GM18868 (cell line): ENCODE measurements around the gene MYO15B.

Source experiments
- ATAC-seq: cut with Tn5 transposase; IDR thresholded peaks from one replicate; pipeline ENCODE4 v1.9.1; 2021; ENCODE audit warnings: mild to moderate bottlenecking, moderate library complexity; ENCODE audit not compliant: unreplicated experiment

The MYO15B gene

GRCh38 chr17:75558666-75559530 is 28.7 kb upstream of the MYO15B start:
- ATAC-seq: no peak

- no peak for ATAC-seq
Measured at GRCh38 chr17:75559958-75560533, 27.6 kb upstream of the MYO15B start.

- no peak for ATAC-seq
Measured at GRCh38 chr17:75561927-75562603, 25.5 kb upstream of the MYO15B start.

- ATAC-seq: no peak
Measured at GRCh38 chr17:75563063-75563758, 24.4 kb upstream of the MYO15B start.

- no peak for ATAC-seq
Measured at GRCh38 chr17:75564195-75564594, 23.4 kb upstream of the MYO15B start.

- ATAC-seq: no peak
Measured at GRCh38 chr17:75565066-75565465, 22.5 kb upstream of the MYO15B start.

- ATAC-seq: no peak
Measured at GRCh38 chr17:75565618-75566017, 22.0 kb upstream of the MYO15B start.

- no peak for ATAC-seq
Measured at GRCh38 chr17:75566416-75566815, 21.2 kb upstream of the MYO15B start.

GRCh38 chr17:75566834-75567233 is 20.8 kb upstream of the MYO15B start:
- no peak for ATAC-seq

- no peak for ATAC-seq
Measured at GRCh38 chr17:75568412-75569255, 19.0 kb upstream of the MYO15B start.

- no peak for ATAC-seq
Measured at GRCh38 chr17:75570034-75570676, 17.4 kb upstream of the MYO15B start.

- ATAC-seq: no peak
Measured at GRCh38 chr17:75570772-75571171, 16.8 kb upstream of the MYO15B start.

GRCh38 chr17:75571197-75571884 is 16.3 kb upstream of the MYO15B start:
- no peak for ATAC-seq

- ATAC-seq: no peak
Measured at GRCh38 chr17:75571885-75572215, 15.8 kb upstream of the MYO15B start.

- no peak for ATAC-seq
Measured at GRCh38 chr17:75572713-75573539, 14.7 kb upstream of the MYO15B start.

GRCh38 chr17:75573540-75573957 is 14.1 kb upstream of the MYO15B start:
- ATAC-seq: no peak

- no peak for ATAC-seq
Measured at GRCh38 chr17:75573994-75574393, 13.6 kb upstream of the MYO15B start.

GRCh38 chr17:75574404-75575036 is 13.1 kb upstream of the MYO15B start:
- no peak for ATAC-seq
